H9 (cell line): Measurements from ENCODE around the gene WNT7B. TPM values are rescaled to one million over a fixed set of nuclear protein-coding genes. Genes with fewer than 3 reads are reported as not detected.
A peak's percentile ranks its signal among the peaks of the same experiment; 100 is the strongest.

Experiments
- DNase-seq: peaks from one replicate; pipeline ENCODE4 v3.0.0-alpha.2; 2017
- H2AFZ ChIP-seq: one replicate; pipeline ENCODE4 v1.6.1; 2013; ENCODE audit warnings: mild to moderate bottlenecking, low read length, control low read depth, moderate library complexity
- H2AK5ac ChIP-seq: 2 replicates; pipeline ENCODE4 v1.6.1; 2013; ENCODE audit warnings: low read length, control low read depth, mixed read lengths; ENCODE audit not compliant: insufficient read length
- H2BK120ac ChIP-seq: one replicate; pipeline ENCODE4 v1.6.1; 2013; ENCODE audit warnings: low read depth, mild to moderate bottlenecking, low read length, control low read depth, inconsistent platforms; ENCODE audit not compliant: poor library complexity, severe bottlenecking
- H2BK12ac ChIP-seq: 2 replicates; pipeline ENCODE4 v1.6.1; 2013; ENCODE audit warnings: low read length, control low read depth, mixed read lengths, low read depth; ENCODE audit not compliant: insufficient read length
- H2BK15ac ChIP-seq: 2 replicates; pipeline ENCODE4 v1.6.1; 2013; ENCODE audit warnings: low read depth, low read length, control low read depth
- H2BK20ac ChIP-seq: one replicate; pipeline ENCODE4 v1.6.1; 2013; ENCODE audit warnings: low read depth, mild to moderate bottlenecking, low read length, control low read depth, inconsistent platforms; ENCODE audit not compliant: poor library complexity, severe bottlenecking
- H2BK5ac ChIP-seq: 2 replicates; pipeline ENCODE4 v1.6.1; 2013; ENCODE audit warnings: low read length, control low read depth, mixed read lengths; ENCODE audit not compliant: insufficient read length
- H3K14ac ChIP-seq: 2 replicates; pipeline ENCODE4 v1.6.1; 2013; ENCODE audit warnings: low read length, control low read depth; ENCODE audit not compliant: insufficient read depth
- H3K18ac ChIP-seq: 2 replicates; pipeline ENCODE4 v1.6.1; 2013; ENCODE audit warnings: low read depth, mild to moderate bottlenecking, mixed read lengths, low read length, control low read depth; ENCODE audit not compliant: insufficient read length
- H3K23ac ChIP-seq: 2 replicates; pipeline ENCODE4 v1.6.1; 2013; ENCODE audit warnings: low read length, control low read depth, mixed read lengths, low read depth; ENCODE audit not compliant: insufficient read length
- H3K23me2 ChIP-seq: 2 replicates; pipeline ENCODE4 v1.6.1; 2013; ENCODE audit warnings: low read depth, mild to moderate bottlenecking, mixed read lengths, low read length, control low read depth; ENCODE audit not compliant: insufficient read length, poor library complexity, severe bottlenecking
- H3K27ac ChIP-seq: 2 replicates; pipeline ENCODE4 v1.5.1; 2013; ENCODE audit warnings: low read length, control low read depth, mixed read lengths, low read depth; ENCODE audit not compliant: insufficient read length
- H3K27me3 ChIP-seq: 2 replicates; pipeline ENCODE4 v1.6.1; 2013; ENCODE audit warnings: low read length, control low read depth, inconsistent platforms; ENCODE audit not compliant: insufficient read depth
- H3K4ac ChIP-seq: 2 replicates; pipeline ENCODE4 v1.6.1; 2013; ENCODE audit warnings: low read depth, mild to moderate bottlenecking, control low read depth, inconsistent platforms, low read length, moderate library complexity
- H3K4me1 ChIP-seq: 2 replicates; pipeline ENCODE4 v1.6.1; 2013; ENCODE audit warnings: low read length, control low read depth, inconsistent platforms; ENCODE audit not compliant: insufficient read depth
- H3K4me2 ChIP-seq: 2 replicates; pipeline ENCODE4 v1.6.1; 2013; ENCODE audit warnings: low read length, control low read depth, mixed read lengths; ENCODE audit not compliant: insufficient read length, insufficient read depth
- H3K56ac ChIP-seq: 2 replicates; pipeline ENCODE4 v1.6.1; 2013; ENCODE audit warnings: low read depth, mild to moderate bottlenecking, mixed read lengths, low read length, control low read depth; ENCODE audit not compliant: insufficient read length
- H3K79me1 ChIP-seq: 2 replicates; pipeline ENCODE4 v1.6.1; 2013; ENCODE audit warnings: low read depth, mild to moderate bottlenecking, moderate library complexity, low read length, control low read depth, inconsistent platforms; ENCODE audit not compliant: insufficient read depth, poor library complexity, severe bottlenecking
- H3K79me2 ChIP-seq: 2 replicates; pipeline ENCODE4 v1.6.1; 2013; ENCODE audit warnings: low read length, control low read depth, inconsistent platforms; ENCODE audit not compliant: insufficient read depth
- H3K9ac ChIP-seq: 2 replicates; pipeline ENCODE4 v1.6.1; 2013; ENCODE audit warnings: low read length, control low read depth, mixed read lengths; ENCODE audit not compliant: insufficient read length; ENCODE audit errors: extremely low read depth
- H3K9me3 ChIP-seq: one replicate; pipeline ENCODE4 v1.6.1; 2013; ENCODE audit warnings: low read depth, low read length, inconsistent platforms; ENCODE audit not compliant: control insufficient read depth
- H3T11ph ChIP-seq: one replicate; pipeline ENCODE4 v1.6.1; 2013; ENCODE audit warnings: mild to moderate bottlenecking, low read length, control low read depth, inconsistent platforms
- H4K20me1 ChIP-seq: one replicate; pipeline ENCODE4 v1.6.1; 2013; ENCODE audit not compliant: control insufficient read depth, insufficient read length, insufficient read depth
- H4K5ac ChIP-seq: 2 replicates; pipeline ENCODE4 v1.6.1; 2013; ENCODE audit warnings: low read depth, mild to moderate bottlenecking, mixed read lengths, low read length, control low read depth; ENCODE audit not compliant: insufficient read length
- H4K8ac ChIP-seq: replicated peaks from 2 replicates; pipeline ENCODE4 v1.6.1; 2013; ENCODE audit warnings: low read length, control low read depth, mixed read lengths, low read depth; ENCODE audit not compliant: insufficient read length
- H4K91ac ChIP-seq: 2 replicates; pipeline ENCODE4 v1.6.1; 2013; ENCODE audit warnings: low read depth, mild to moderate bottlenecking, moderate library complexity, mixed read lengths, low read length, control low read depth; ENCODE audit not compliant: insufficient read length
- H3K27ac Mint-ChIP-seq, 3 experiments: 2 replicates in 2 of 3; 3 replicates in 1 of 3; pipeline ENCODE4 v1.8.0; 2020 to 2021; ENCODE audit warnings: mixed read lengths in 3 of 3, mild to moderate bottlenecking in 1 of 3, moderate library complexity in 1 of 3
- H3K27me3 Mint-ChIP-seq: 2 replicates; pipeline ENCODE4 v1.8.0; 2021; ENCODE audit warnings: low read depth, mild to moderate bottlenecking, moderate library complexity, mixed read lengths
- H3K36me3 Mint-ChIP-seq, 3 experiments: 2 replicates in 2 of 3; 3 replicates in 1 of 3; pipeline ENCODE4 v1.8.0; 2020 to 2021; ENCODE audit warnings: low read depth in 3 of 3, mixed read lengths in 3 of 3; ENCODE audit not compliant: insufficient read depth in 1 of 3
- H3K4me1 Mint-ChIP-seq, 2 experiments: 2 replicates each; pipeline ENCODE4 v1.8.0; 2020; ENCODE audit warnings: mixed read lengths in 2 of 2
- H3K4me3 Mint-ChIP-seq, 2 experiments: 2 replicates in 1 of 2; 3 replicates in 1 of 2; pipeline ENCODE4 v1.8.0; 2020 to 2021; ENCODE audit warnings: mild to moderate bottlenecking in 2 of 2, mixed read lengths in 2 of 2, moderate library complexity in 1 of 2
- H3K9me3 Mint-ChIP-seq, 2 experiments: 2 replicates in 1 of 2; 3 replicates in 1 of 2; pipeline ENCODE4 v1.8.0; 2020; ENCODE audit warnings: mild to moderate bottlenecking in 2 of 2, mixed read lengths in 2 of 2, moderate library complexity in 1 of 2
- WGBS: extraction: QIAGEN DNeasy Blood & Tissue Kit; methylation state at CpG from one replicate; pipeline ENCODE4 v1.1.7; 2013; ENCODE audit warnings: missing lambda C conversion rate, low lambda C conversion rate, mixed read lengths; ENCODE audit not compliant: insufficient read length; ENCODE audit errors: extremely low coverage; 5-methylcytosine and 5-hydroxymethylcytosine counted together
- total RNA-seq: library from RNA; stranded (reverse); gene quantifications from 2 replicates; pipeline ENCODE4 v1.2.1, GENCODE V29; 2021
- TF ChIP-seq, protein P1 (sequence below): fragments of 200-600 bp; sonication (generic); conservative IDR thresholded peaks from 3 replicates; pipeline ENCODE4 v1.8.0; 2021; ENCODE audit warnings: antibody characterized with exemption, mild to moderate bottlenecking

The WNT7B gene
- total RNA-seq, 1 experiment from 2014 or later: 0.09 TPM

DNA sequence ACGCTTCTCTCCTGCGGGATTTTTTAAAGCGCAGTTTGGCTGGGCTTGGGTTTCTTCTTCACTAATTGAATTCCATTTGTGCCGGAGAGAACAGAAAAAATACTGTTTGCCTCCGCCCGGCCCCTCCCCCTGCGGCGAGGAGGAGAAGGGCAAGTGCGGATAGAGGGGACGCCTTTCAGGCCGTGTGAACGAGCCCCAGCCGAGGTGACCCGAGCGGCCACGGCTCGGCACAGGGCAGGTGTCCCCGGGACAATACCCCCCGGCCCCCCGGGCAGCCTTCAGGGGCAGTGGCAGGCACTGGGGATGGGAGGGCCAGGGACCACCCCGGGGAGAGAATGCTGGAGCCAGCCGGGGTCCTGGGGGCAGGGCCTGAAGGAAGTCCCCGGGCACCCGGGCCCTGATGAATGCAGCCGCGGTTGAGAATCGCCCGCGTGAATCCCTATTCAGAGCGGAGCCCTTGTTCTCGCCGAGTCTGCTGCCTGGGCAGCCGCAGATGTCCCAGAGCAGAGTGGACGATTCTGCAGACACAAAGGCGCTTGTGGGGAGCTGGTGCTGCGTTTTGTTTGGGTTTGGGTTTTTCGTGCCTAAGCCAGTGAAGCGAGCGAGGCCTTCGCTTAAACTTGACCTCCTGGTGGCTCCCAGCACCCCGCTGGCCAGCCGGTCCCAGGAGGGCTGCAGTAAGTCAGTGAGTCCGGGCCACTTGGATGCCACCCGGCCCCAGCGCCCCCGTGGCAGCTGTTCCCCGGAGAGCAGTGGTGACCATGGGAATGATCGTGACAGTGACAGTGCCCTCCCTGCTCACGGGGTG, 96.0 kb downstream of the WNT7B start:
- Histone ChIP-seq H3K23ac (no peak overlapping the region), H3K4me2 (peak overlapping the region; percentile 37), H3K9me3 (no peaks in the 10 kb centered on the region), H2AK5ac (no peak overlapping the region), H3T11ph (no peak overlapping the region), H3K27me3 (peaks cover 3% of the 10 kb centered on the region; the same call in 1 of the 2 replicates), H4K5ac (no peak overlapping the region), H4K20me1 (no peaks in the 10 kb centered on the region), H3K18ac (no peak overlapping the region), H3K23me2 (no peaks in the 10 kb centered on the region), H2AFZ (no peak overlapping the region), H2BK12ac (no peak overlapping the region), H2BK20ac (no peak overlapping the region), H3K79me2 (no peaks in the 10 kb centered on the region), H4K91ac (no peak overlapping the region), H3K9ac (no peak overlapping the region), H2BK120ac (no peak overlapping the region), H3K4ac (no peak overlapping the region), H3K56ac (no peak overlapping the region), H3K14ac (no peak overlapping the region; the same call in 1 of the 2 replicates), H3K27ac (no peak overlapping the region), H2BK5ac (no peak overlapping the region), H3K79me1 (no peaks in the 10 kb centered on the region), H4K8ac (no peak overlapping the region), H2BK15ac (no peak overlapping the region), H3K4me1 (no peaks in the 10 kb centered on the region)
- Mint-ChIP-seq H3K27me3 (peaks cover 10% of the 10 kb centered on the region), H3K4me1 (peaks cover 7 to 32% of the 10 kb centered on the region in 2 experiments), H3K9me3 (no peaks in the 10 kb centered on the region), H3K36me3 (no peaks in the 10 kb centered on the region), H3K4me3 (peak overlapping the region in 1 of 2 experiments; percentile 74; a peak in 3 of 5 replicates), H3K27ac (no peak overlapping the region)
- TF ChIP-seq, protein P1, sequence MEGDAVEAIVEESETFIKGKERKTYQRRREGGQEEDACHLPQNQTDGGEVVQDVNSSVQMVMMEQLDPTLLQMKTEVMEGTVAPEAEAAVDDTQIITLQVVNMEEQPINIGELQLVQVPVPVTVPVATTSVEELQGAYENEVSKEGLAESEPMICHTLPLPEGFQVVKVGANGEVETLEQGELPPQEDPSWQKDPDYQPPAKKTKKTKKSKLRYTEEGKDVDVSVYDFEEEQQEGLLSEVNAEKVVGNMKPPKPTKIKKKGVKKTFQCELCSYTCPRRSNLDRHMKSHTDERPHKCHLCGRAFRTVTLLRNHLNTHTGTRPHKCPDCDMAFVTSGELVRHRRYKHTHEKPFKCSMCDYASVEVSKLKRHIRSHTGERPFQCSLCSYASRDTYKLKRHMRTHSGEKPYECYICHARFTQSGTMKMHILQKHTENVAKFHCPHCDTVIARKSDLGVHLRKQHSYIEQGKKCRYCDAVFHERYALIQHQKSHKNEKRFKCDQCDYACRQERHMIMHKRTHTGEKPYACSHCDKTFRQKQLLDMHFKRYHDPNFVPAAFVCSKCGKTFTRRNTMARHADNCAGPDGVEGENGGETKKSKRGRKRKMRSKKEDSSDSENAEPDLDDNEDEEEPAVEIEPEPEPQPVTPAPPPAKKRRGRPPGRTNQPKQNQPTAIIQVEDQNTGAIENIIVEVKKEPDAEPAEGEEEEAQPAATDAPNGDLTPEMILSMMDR: no peak
- DNase-seq: peak; percentile 35
- WGBS: no CpG with 5 or more reads among the region's 49 CpGs
